GM21723 (cell line): Measurements from ENCODE around the gene PNPLA2.

Experiments
- ATAC-seq: cut with Tn5 transposase; IDR thresholded peaks from one replicate; pipeline ENCODE4 v1.9.1; 2021; ENCODE audit warnings: mild to moderate bottlenecking, moderate library complexity; ENCODE audit not compliant: unreplicated experiment

Gene PNPLA2

DNA sequence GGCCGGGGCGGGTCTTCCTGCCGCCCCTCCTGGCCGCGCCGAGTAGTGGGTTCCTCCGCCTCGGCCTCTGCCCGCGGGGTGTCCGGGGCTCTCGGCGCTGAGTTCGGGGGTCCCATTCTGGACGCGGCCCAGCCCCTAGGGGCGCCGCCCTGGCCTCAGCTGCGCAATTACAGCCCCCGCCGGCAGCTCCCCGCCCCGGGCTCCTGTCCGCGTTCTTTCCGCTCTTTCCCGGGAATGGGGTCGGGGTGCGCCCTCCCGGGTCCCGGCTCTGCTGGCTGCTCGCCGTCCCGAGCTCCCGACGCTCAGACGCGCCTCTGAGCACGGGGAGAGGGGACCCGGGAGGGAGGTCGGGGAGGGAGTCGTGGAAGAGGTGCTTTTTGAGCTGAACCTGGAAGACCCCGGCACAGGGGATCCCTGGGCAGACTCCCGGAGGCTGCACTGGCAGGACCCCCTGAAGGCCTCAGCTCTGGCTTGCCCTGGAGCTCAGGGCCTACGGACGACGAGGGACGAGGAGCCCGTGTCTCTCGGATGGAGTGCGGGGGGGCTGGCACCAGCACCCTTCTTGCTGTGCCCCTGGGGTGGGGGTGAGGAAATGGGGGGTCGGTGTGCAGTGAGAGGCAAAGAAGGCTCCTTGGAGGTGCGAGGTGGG is 24.5 kb downstream of the PNPLA2 start:
- ATAC-seq: no peak

DNA sequence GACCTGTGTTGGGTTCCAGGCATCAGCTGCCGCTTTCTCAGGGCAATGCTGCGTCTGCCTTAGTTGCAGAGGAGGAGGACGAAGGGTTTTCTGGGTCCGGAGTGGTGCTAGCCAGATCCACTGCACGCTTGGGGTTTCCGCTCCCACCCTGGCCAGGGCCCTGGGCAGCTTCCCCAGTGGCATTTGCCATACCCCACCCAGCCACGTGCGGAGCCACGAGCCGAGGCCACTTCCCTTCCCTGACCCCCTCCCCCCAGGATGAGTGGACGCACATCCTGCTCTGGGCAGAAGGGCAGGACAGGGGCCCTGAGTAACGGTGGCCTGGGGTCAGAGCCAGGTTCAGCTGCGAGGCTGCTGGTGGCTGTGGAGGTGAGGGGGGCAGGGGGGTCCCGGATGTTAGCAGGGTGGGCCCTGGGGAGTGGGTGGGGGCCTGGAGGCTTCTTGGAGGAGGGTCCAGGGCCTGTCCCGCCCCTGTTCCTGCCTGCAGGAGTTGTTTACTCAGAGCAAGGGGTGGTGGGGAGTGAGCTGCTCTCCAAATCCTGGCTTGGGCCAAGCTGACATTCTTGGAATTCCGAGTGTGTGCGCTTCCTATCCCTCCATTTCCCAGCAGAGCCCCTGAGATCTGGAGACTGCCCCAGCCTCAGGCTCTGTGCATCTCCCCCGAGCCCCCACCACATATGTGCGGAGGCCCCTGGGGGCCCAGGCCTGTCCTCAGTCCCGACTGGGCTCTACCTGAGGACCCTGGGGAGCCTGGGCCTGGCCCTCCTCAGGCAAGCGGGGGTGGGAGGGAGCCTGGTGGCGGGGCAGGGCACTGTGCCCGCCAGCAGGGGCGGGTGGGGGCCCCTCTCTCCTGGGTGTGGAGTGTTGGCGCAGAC is 25.3 kb downstream of the PNPLA2 start:
- ATAC-seq: no peak

DNA sequence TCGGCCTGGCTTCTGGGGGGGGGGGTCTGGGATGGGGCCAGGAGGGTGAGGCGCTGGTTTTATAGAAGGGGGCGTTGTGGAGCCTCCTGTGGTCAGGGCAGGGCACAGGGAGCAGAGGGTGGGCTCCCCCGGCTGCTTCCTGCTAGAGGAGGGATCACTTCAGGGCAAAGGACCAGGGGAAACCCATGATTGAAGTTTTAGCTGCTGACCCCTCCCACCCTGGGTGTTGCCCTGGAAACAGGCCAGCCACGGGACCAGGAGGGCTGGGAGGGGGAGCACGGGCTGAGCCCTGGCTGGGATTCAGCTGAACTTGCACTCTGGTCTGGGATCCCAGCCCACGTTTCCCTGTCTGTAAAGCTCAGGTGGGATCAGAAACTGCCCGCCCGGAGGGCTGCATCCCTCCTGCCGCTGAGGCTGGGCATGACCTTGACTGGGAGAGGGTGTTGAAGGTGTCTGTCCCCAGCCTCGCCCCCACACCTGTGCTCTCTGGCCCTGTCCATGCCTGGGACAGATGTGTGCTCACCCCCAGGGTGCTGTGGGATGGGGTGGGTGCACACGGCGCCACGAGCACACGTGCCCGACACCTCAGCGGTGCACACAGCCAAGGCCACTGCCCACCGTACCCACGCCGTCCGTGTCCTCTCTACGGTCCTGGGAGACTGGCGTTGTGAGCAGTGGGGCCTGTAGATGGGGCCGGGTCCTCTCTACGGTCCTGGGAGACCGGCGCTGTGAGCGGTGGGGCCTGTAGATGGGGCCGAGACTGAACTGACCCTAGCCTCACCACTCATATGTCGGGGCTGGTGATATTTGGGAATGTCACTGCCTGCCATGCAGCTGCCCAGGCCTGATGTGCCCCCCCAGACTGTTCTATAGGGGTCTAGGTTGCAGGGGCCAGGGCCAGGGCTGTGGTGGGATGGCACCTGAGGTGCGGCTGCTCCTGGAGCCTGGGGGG is 26.3 kb downstream of the PNPLA2 start:
- no peak for ATAC-seq

DNA sequence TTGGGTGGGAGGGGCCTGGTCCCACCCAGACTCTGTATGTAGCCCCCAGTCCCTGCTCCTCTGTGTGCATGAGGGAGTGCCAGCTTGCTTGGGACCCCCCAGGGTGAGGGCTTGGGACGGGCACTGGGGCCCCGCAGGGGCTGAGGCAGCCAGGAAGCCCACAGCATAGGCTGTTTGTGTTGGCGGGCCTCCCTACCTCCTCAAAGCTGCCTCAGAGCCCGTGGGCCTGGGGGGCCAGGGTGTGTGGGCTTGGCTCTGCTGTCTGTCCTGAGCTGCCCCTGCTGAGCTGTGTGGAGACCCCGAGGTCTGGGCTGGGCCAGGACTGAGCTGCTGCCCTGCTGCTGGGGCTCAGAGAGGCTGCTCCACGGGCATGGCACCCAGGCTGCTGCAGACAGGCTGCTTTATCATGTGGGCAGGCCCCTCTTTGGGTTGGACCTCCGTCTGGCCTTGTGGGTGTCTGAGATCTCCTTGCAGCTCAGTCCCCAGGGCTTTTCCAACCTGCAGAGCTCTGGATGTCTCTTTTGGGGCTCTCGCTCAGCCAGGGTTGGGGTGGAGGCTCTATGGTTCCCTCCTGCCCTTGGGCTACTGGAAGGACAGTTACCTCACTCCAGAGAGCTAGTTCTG is 27.3 kb downstream of the PNPLA2 start:
- ATAC-seq: no peak

DNA sequence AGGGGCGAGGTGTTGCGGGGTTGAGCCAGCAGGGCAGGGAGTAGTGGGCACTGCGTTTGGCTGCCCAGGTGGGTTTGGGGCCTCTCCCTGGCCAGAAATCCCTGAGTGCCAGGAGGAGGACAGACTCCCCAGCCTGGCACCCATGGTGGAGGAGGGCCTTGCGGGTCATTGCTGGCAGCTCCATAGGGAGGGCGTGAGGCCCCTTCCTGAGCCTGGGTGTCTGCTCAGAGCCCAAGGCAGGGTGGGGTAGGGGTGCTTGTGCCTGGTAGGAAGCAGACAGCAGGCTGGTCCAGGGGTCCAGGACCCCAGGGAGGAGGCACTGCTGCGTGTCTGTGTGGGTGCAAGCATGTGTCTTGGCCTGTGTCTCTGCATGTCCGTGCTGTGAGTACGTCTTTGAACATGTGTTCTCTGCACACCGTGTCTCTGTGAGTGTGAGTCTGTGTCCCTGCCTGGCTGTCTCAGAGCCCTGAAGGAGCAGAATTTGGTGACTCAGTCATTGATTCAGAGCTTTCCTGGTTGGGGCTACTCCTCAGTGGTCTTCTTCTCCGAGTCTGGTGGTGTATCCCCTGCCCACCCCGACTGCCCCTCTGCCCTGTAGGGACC is 27.9 kb downstream of the PNPLA2 start:
- ATAC-seq: no peak

DNA sequence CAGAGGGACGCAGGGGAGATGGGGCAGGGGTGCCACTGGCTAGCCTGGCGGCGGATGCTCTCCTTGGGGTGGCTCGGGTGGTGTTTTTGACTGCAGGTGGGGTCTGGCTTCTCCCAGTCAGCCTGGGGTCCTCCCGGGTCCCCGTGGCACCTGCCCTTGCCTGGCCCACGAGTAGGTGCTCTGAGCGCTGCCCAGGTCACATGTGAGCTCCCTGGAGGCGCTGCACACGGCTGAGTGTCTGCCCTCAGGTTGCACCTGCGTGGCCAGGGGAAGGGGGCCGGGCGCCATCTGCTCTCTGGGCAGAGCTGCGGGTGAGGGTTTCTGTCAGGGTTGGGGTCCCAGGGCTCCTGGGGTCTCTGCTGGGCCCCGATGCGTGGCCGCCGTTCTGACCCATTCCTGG is 29.2 kb downstream of the PNPLA2 start:
- ATAC-seq: no peak

DNA sequence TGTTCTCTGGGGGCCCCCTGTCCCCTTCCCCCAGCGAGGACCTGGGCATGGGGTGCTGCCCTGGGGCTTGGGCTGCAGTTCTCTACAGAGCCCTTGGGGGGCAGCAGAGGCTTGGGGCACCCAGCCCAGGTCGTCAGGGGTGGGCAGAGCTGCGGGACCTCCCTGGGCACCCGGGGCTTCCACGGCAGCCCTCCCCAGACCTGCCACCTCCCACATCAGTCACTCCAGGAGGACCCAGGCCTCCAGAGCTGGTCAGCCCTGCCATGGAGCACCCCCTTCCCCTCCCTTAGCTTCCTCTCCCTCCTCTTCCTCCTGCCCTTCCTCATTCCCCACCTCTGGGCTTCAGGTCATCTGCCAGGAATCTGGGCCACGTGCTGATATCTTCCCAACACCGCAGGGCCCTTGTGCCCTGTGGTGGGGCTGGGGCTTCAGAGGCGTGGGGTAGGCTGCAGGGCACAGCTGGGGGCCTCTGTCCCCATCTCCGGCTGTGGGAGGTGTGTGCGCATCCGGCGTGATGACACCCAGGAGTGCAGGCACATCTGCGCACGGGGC is 29.7 kb downstream of the PNPLA2 start:
- ATAC-seq: no peak

DNA sequence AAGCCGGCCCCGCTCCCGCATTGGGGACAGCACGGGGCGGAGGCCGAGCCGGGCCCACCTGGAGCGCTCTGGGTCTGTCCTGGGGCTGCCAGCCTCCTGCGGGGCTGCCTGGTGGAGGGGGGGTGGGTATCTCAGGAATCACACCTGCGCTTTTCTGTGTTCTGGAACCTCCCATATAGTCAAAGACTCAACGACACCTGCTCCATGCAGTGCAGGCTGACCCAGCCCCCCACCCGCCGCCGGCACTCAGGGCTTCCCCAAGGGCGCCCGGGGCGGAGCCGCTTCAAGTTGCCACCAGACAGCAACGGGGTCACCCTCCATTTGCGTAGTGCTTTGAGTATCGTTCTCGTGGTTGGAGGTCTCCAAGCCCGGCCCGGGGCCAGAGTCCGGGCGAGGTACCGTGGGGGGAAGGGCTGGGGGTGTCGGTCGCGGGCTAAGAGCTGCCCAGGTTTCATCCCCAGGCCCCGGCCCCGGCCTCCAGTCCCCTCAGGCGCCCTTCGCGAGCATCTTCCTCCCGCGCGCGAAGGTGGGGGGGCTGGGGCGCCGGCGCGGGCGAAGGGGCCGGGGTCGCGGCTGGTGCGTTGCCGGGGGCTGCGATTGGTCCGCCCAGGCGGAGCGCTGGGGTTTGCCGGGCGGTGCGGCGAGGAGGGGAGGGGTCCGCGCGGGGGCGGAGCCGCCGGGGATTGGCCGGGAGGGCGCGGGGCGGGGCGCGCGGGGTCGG is 30.6 kb downstream of the PNPLA2 start:
- ATAC-seq: no peak

DNA sequence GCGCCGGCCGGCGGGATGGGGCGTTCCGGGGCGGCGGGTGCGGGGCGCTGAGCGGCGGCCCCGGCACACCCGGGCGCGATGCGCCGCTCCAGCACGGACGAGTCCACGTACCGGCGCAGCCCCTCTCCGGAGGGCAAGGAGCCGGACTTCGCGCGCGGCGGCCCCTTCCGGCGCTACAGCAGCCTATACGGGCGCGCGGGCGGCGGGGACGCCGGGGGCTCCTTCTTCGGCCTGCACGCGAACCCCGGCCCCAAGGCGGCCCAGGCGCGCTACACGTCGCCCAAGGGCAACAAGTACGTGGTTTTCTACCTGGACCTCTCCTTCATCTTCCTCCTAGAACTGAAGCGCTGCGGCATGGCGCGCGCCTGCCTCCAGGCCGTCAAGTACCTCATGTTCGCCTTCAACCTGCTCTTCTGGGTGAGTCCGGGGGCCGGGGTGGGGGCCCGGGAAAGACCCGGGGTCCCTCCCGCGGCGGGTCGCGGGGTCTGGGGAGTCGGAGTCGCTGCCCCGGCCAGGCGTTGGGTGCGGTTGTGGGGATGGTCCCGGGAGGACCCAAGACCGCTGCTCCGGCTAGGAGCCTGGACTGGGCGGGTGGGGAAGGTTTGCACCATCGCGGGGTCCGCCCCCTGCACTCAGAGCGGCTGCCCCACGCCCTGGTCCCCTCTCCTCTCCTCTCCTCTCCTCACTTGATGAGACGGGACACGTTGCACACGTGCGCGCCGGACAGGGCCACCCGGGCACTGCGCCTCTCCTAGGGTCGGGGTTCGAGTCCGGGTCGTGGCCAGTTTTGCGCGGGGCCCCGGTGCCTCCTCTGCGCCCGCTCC is 31.4 kb downstream of the PNPLA2 start:
- ATAC-seq: no peak

DNA sequence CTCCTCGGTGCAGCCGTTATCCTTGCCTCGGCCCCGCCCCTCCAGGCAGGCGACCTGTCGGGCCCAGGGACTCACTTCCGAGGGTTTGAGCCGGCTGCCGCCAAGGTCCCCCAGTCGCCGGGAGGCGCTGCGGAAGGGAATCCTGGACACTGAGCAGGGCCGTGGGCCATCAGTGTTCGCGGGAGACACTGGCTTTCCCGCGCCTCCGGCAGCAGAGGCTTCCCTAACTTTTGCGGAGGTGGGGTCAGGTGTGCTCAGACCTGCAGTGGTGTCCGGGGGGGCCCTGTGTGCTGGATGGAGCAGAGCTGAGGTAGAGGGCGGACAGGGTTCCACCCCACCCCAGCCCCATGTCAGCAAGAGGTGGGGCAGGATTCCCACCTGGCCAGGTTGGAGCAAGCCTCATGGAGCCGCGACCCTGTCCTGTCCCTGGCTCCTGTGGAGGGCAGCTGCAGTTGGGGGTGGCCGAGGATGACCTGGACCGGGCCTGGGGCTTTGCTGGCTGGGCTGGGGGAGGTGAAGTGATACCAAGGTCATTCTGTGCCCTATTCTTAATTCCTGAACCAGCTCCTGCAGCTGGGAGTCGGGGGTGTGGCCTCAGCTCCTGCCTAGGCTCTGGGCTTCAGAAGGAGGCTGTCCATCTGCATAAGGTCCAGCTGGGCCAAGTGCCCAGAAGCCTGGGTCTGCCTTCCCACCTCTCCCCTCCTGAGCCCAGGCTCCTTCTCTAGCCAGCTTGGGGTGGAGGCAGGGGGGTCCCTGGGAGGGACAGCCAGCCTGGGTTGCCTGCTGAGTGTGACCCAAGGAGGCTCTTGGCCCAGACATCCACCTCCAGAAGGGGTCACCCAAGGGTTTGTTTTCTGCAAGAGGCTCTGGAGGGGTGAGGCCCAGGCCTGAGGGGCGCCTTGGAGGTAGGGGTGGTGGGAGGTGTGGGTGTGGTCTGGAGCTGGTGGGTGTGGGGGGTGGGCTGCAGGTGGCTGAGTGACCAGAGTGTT is 32.4 kb downstream of the PNPLA2 start:
- ATAC-seq: no peak

DNA sequence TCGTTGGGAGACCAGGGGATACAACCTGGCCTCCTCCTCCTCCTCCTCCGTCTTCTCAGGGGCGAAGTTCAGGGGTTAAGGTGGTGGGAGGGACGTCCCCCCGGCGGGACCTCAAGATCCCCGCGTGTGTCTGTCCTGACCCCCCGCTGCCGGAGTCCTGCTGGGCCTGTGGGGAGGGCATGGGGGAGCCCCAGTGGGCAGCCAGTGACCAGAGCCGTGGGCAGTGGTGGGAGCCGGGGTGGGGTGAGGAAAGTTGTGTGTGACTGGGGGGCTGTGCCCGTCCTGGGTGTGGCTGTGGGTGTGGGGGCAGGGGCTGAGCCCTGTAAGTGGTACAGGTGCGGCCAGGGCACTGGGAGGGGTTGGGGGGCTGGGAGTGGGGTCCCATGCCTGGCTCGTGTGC is 34.0 kb downstream of the PNPLA2 start:
- ATAC-seq: no peak

DNA sequence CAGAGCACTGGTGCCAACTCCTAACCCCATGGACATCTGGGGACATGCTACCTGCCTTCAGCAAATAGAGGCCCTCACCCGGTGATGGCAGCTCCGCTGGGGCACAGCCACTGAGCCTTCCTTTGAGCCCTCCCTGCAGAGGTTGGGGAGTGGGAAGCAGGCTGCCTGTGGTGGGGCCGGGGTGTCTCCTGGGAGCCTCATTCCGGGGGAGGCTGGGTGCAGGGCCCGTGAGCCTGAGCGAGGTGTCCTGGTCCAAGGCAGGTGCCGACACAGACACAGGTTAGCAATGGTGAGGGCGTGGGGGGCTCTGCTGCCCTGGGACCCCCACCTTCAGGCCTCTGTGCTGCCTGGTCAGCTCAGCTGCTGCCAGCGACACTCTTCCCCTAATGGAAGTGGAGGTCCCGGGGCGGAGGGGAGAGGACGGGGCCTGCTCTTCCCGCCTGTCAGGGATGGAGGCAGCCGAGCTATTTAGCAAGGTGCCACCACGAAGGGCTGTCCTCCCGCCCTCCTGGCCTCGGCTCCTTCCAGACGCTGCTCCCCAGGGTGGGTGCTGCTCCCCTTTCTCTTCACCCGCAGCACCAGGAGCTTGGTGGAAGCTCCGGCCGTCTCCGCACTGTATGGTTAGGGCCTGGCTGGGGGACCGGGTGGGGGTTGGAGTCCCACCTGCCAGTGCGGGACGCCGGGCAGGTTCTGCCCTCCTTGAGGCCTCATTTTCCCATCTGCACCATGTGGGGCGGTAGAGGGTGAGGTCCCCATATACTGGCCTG is 35.2 kb downstream of the PNPLA2 start:
- ATAC-seq: no peak

DNA sequence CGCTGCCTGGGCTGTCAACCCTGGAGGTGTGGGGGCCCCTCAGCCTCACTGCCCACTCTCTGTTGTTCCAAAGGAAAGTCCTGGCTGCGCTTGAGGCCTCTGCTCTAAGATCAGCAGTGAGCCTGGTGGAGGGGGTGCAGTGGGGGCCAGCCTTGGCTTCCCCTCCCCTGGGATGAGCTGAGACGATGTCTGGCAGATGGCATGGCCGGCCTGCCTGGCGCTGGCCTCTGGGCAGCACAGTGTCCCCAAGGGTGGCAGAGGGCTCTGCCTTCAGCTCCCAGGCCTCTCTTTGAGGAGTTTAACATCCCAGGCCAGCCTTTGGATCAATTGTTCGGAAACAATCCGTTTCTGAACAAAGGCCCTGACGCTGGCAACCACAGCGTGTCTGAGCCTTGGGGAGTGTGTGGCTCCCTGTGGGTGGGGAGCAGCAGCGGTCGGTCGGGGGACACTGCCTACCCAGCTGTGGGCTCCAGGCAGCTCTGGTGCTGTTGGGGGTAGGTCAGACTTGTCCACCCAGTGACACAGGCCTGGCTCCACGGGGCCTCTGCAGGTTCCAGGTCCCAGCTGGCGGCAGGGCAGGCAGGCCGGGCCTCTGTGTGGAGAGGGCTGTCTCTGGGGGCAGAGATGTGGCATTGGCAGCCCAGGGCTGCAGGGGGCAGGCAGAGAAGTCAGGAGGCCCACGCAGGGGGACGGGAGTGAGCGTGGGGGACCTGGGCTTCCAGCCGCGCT is 36.1 kb downstream of the PNPLA2 start:
- no peak for ATAC-seq

DNA sequence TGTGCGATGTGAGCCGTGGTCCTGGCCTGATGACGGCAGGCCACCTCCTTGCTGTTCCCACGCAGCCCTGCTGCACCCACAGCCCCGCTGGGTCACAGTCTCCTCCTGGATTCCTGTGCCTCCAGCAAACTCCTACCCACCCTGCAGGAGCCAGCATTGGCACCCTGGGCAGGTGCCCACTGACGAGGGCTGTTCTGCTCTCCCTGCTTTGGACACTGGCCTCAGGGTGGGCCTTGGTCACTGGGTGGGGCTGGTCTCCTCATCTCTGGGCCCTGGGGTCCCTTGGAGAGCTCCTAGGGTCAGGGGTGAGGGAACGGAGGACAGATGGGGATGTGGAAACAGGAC is 36.6 kb downstream of the PNPLA2 start:
- ATAC-seq: no peak

DNA sequence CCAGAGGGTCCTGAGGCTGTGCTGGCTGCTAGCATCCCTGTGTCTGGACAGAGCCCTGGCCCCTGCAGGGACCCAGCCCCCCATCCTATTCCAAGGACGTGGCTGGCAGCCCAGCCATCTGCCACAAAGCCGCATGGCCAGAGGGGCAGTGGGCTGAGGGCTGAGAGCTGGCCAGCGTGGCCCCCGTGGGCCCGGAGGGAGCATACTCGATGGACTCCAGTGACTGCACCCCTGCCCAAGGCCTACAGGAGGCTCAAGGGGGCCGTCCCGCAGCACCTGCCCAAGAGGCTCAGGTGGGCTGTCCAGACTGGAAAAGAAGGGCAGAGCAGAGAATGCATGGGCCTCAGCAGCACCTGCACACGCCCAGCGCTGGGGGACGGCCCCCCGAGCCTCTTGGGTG is 37.1 kb downstream of the PNPLA2 start:
- ATAC-seq: no peak

DNA sequence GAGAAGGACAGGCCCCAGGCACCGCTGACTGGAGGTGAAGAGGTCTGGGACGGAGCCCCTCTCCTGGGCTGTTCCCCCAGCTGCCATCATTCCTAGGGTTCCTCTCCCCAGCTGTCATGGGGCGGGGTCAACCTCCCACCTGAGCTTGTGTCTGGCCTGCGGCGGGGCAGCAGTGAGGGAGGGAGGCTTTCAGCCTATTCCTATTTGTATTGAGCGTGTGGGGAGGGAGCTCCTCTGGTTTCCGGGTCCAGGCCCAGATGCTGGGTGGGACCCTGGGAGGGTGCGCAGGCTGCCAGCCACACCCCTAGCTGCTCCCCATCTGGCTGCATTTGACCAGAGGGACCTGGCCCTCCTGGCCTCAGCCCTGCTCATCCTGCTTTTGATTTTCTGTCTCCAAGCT is 37.7 kb downstream of the PNPLA2 start:
- ATAC-seq: no peak
